A549 (cell line): Measurements from ENCODE around the gene ZNF582. TPM values are rescaled to one million over a fixed set of nuclear protein-coding genes. Genes with fewer than 3 reads are reported as not detected.

Source experiments
- ATAC-seq, 2 experiments: fragments of 200-7000 bp in 1 of 2; fragments of >200 bp in 1 of 2; cut with Nextera tagmentation in 1 of 2; cut with Tn5 transposase in 1 of 2; 3 replicates each; pipeline versions ENCODE4 v1.8.0 to v1.9.1; 2018 to 2020; ENCODE audit warnings: mild to moderate bottlenecking in 1 of 2, moderate library complexity in 1 of 2
- CTCF ChIA-PET: fragments of 300-600 bp; sonication (Branson Sonifier 250); formaldehyde crosslinking; extraction: SDS; loops from one replicate; lab custom pipeline; 2021; ENCODE audit warnings: antibody characterized with exemption, inconsistent platforms; lab: Yijun Ruan, JAX
- POLR2A ChIA-PET: fragments of 350-600 bp; formaldehyde crosslinking; extraction: SDS; loops from one replicate; lab custom pipeline; 2021; ENCODE audit warnings: antibody characterized with exemption, inconsistent platforms; lab: Yijun Ruan, JAX
- DNase-seq, 2 experiments: peaks; one replicate each; pipeline versions ENCODE4 v3.0.0 to v3.0.0-alpha.2; 2011 to 2016; ENCODE audit warnings: low read depth in 1 of 2, low spot score in 1 of 2
- FAIRE-seq: peaks from 2 replicates; lab custom pipeline; 2011; peaks lifted over from hg19 to GRCh38; lab: Jason Lieb, UNC
- H3K27ac ChIP-seq, 2 experiments: fragments of >200 bp; sonication (Bioruptor Twin); formaldehyde crosslinking; 3 replicates each; pipeline ENCODE4 v1.5.1; 2016 to 2017
- H3K4me1 ChIP-seq: fragments of >200 bp; sonication (Bioruptor Twin); formaldehyde crosslinking; 3 replicates; pipeline ENCODE4 v1.6.1; 2016
- H3K4me2 ChIP-seq: fragments of >200 bp; sonication (Bioruptor Twin); formaldehyde crosslinking; 3 replicates; pipeline ENCODE4 v1.6.1; 2016
- H3K4me3 ChIP-seq: fragments of >200 bp; sonication (Bioruptor Twin); formaldehyde crosslinking; 3 replicates; pipeline ENCODE4 v1.5.1; 2016
- H3K9me3 ChIP-seq: fragments of >200 bp; sonication (Bioruptor Twin); formaldehyde crosslinking; 3 replicates; pipeline ENCODE4 v1.6.1; 2016
- CEBPB ChIP-seq, 2 experiments: fragments of >200 bp in 1 of 2; sonication (Bioruptor Twin) in 1 of 2; formaldehyde crosslinking in 1 of 2; IDR thresholded peaks; 2 replicates each; pipeline ENCODE4 v1.6.1; 2012 to 2016
- CHD4 ChIP-seq: fragments of 200-600 bp; sonication (generic); IDR thresholded peaks from 2 replicates; pipeline ENCODE4 v1.6.1; 2016; ENCODE audit warnings: antibody characterized with exemption, mild to moderate bottlenecking, borderline replicate concordance
- CTCF ChIP-seq: fragments of >200 bp; sonication (Bioruptor Twin); formaldehyde crosslinking; IDR thresholded peaks from 3 replicates; pipeline ENCODE4 v1.5.1; 2016
- EHF ChIP-seq: fragments of 250-450 bp; sonication (Bioruptor Pico); IDR thresholded peaks from 2 replicates; pipeline ENCODE4 v1.5.0; 2020; ENCODE audit warnings: mild to moderate bottlenecking
- FOSB ChIP-seq: fragments of 250-450 bp; sonication (Bioruptor Pico); IDR thresholded peaks from 2 replicates; pipeline ENCODE4 v1.5.0; 2020; ENCODE audit warnings: mild to moderate bottlenecking, moderate library complexity
- HOXB13 ChIP-seq: fragments of 250-450 bp; sonication (Bioruptor Pico); IDR thresholded peaks from 2 replicates; pipeline ENCODE4 v1.5.0; 2020; ENCODE audit warnings: low read depth, mild to moderate bottlenecking, moderate library complexity
- JUNB ChIP-seq: fragments of >200 bp; sonication (Bioruptor Twin); formaldehyde crosslinking; IDR thresholded peaks from 2 replicates; pipeline ENCODE4 v1.6.1; 2016
- MAX ChIP-seq: IDR thresholded peaks from 2 replicates; pipeline ENCODE4 v1.6.1; 2012
- PHF8 ChIP-seq: fragments of 200-600 bp; sonication (generic); IDR thresholded peaks from 2 replicates; pipeline ENCODE4 v1.6.1; 2016; ENCODE audit warnings: low read depth, mild to moderate bottlenecking, antibody characterized with exemption, moderate library complexity, borderline replicate concordance
- POLR2A ChIP-seq: IDR thresholded peaks from 2 replicates; pipeline ENCODE4 v1.6.1; 2012; ENCODE audit warnings: mild to moderate bottlenecking, low read length
- RARB ChIP-seq: fragments of 250-450 bp; sonication (Bioruptor Pico); IDR thresholded peaks from 2 replicates; pipeline ENCODE4 v1.8.0; 2021; ENCODE audit warnings: mild to moderate bottlenecking, moderate library complexity
- RNF2 ChIP-seq: fragments of 200-600 bp; sonication (generic); IDR thresholded peaks from 2 replicates; pipeline ENCODE4 v1.6.1; 2016; ENCODE audit warnings: low read depth, mild to moderate bottlenecking, antibody characterized with exemption, moderate library complexity, borderline replicate concordance
- SMC3 ChIP-seq: fragments of >200 bp; sonication (Bioruptor Twin); formaldehyde crosslinking; IDR thresholded peaks from 3 replicates; pipeline ENCODE4 v1.6.1; 2018; ENCODE audit warnings: inconsistent platforms
- SREBF2 ChIP-seq: fragments of 450-650 bp; IDR thresholded peaks from 2 replicates; pipeline ENCODE4 v1.6.1; 2014; ENCODE audit warnings: mild to moderate bottlenecking, moderate library complexity
- TP53 ChIP-seq: fragments of 250-450 bp; sonication (Bioruptor Pico); IDR thresholded peaks from 2 replicates; pipeline ENCODE4 v1.5.0; 2021; ENCODE audit warnings: mild to moderate bottlenecking, moderate library complexity
- ZFP36 ChIP-seq: fragments of 450-650 bp; IDR thresholded peaks from 2 replicates; pipeline ENCODE4 v1.6.1; 2014; ENCODE audit warnings: borderline replicate concordance; ENCODE audit not compliant: partially characterized antibody
- ZSCAN20 ChIP-seq: fragments of 250-450 bp; sonication (Bioruptor Pico); IDR thresholded peaks from 2 replicates; pipeline ENCODE4 v1.8.0; 2022; ENCODE audit warnings: mild to moderate bottlenecking, moderate library complexity
- WGBS: methylation state at CpG from one replicate; pipeline ENCODE4 v1.1.6; 2017; ENCODE audit errors: missing lambda C conversion rate; 5-methylcytosine and 5-hydroxymethylcytosine counted together
- polyA plus RNA-seq, 4 experiments: library from polyadenylated mRNA; depleted of rRNA in 3 of 4; stranded (reverse); fragments of >200 nt; fragmentation: RNase III in 1 of 4; extraction: RNeasy Plus Mini Kit Qiagen cat#74134 plus additional on column Dnase treatment in 1 of 4; gene quantifications; 2 replicates in 3 of 4; 3 replicates in 1 of 4; pipeline ENCODE4 v1.2.3, GENCODE V29; 2011 to 2017
- TF ChIP-seq, protein P1 (sequence below): fragments of 150-350 bp; IDR thresholded peaks from 2 replicates; pipeline ENCODE4 v1.6.1; 2014; ENCODE audit warnings: low read depth, mild to moderate bottlenecking, low read length
- TF ChIP-seq, protein P2 (sequence below): IDR thresholded peaks from 2 replicates; pipeline ENCODE4 v1.6.1; 2012; ENCODE audit warnings: low read depth, borderline replicate concordance

Gene ZNF582
- polyA plus RNA-seq, 2 of the 4 experiments (the other 2 are of a cell fraction), result 1.0 to 3.2 TPM

DNA sequence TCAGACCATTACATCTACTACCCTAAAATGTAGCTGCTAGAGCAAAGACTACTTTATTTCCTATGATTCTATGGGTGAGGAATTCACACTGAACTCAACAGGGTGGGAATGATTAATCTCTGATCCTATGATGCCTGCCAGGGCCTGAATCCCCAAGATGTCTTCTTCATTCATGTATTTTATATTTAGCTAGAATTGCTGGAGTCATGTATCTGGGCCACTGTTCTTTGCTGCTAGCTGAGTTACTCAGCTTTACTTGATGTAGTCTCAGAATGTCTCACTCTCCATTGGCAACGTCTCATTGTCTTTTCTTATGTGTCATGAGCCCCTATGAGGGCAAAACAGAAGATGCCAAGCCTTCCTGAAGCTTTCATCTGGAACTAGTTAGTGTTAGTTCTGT is 21.1 kb downstream of the ZNF582 start (continued):
- TF ChIP-seq CTCF (no peak), JUNB (no peak), RNF2 (no peak)
- TF ChIP-seq, all 56 proteins: peak for 0

- FAIRE-seq (peak; percentile 7), ATAC-seq (no peak), DNase-seq (no peak)
- H3K4me1 ChIP-seq, result no peaks in the 10 kb centered on the region
- H3K27ac ChIP-seq, result no peak overlapping the region
- 80% methylated on average over 3 of the region's 3 CpGs for WGBS
- TF ChIP-seq SREBF2 (no peak), CEBPB (IDR thresholded peaks at IDR 0.05) (peak; percentile 62 to 78; a peak in 3 of 4 replicates)
- H3K4me3 ChIP-seq, result no peak overlapping the region
- H3K9me3 ChIP-seq, result peaks cover 84% of the 10 kb centered on the region
- H3K4me2 ChIP-seq, result no peak overlapping the region
- ChIA-PET POLR2A (no interaction called here), CTCF (interaction anchor here (2.1 kb wide), 1 partner anchor 22 kb away, joined by 5 read pairs; no protein-coding TSS in a partner anchor)
These were observed 23.3 kb downstream of the ZNF582 start for GRCh38 chr19:56369886-56370676.

GRCh38 chr19:56367829-56368711 is 25.3 kb downstream of the ZNF582 start:
- Histone ChIP-seq H3K4me2 (peak overlapping the region; percentile 56), H3K27ac (peak overlapping the region in 1 of 2 experiments; percentile 69; a peak in 2 of 6 replicates), H3K4me3 (peak overlapping the region; percentile 50), H3K9me3 (peaks cover 68% of the 10 kb centered on the region), H3K4me1 (no peaks in the 10 kb centered on the region)
- ATAC-seq, result peak; percentile 86 to 98
- no peak for FAIRE-seq
- ChIA-PET POLR2A (interaction anchor here (1.0 kb wide), 1 partner anchor 1265 kb away, joined by 4 read pairs; the partner anchor contains the start of gene ZNF211), CTCF (interaction anchor here (1.0 to 1.5 kb wide), 3 partner anchors 15 to 302 kb away, joined by 3 to 6 read pairs (median 3); partner anchors contain the start of gene ZNF582)
- peak; percentile 30; the same call in 1 of the 2 replicates for TF ChIP-seq POLR2A
- peak; percentile 87 for TF ChIP-seq MAX
- TF ChIP-seq, protein P1, sequence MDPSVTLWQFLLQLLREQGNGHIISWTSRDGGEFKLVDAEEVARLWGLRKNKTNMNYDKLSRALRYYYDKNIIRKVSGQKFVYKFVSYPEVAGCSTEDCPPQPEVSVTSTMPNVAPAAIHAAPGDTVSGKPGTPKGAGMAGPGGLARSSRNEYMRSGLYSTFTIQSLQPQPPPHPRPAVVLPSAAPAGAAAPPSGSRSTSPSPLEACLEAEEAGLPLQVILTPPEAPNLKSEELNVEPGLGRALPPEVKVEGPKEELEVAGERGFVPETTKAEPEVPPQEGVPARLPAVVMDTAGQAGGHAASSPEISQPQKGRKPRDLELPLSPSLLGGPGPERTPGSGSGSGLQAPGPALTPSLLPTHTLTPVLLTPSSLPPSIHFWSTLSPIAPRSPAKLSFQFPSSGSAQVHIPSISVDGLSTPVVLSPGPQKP, result no peak
- no peak for TF ChIP-seq SMC3
- TF ChIP-seq, protein P2, sequence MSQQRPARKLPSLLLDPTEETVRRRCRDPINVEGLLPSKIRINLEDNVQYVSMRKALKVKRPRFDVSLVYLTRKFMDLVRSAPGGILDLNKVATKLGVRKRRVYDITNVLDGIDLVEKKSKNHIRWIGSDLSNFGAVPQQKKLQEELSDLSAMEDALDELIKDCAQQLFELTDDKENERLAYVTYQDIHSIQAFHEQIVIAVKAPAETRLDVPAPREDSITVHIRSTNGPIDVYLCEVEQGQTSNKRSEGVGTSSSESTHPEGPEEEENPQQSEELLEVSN, result peak; percentile 84
- no peak for TF ChIP-seq PHF8
- DNase-seq, result peak; percentile 33 to 91
- WGBS, result 18% methylated on average over 33 of the region's 65 CpGs

DNA sequence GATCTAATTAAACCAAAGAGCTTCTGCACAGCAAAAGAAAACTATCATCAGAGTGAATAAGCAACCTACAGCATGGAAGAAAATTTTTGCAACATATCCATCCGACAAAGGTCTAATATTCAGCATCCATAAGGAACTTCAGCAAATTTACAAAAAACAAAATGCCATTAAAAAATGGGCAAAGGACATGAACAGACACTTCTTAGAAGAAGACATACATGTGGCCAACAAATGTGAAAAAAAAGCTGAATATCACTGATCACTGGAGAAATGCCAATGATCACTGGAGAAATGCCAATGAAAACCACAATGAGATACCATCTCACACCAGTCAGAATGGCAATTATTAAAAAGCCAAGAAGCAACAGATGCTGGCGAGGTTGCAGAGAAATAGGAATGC is 32.5 kb downstream of the ZNF582 start:
- no peak for ATAC-seq
- TF ChIP-seq HOXB13 (CRISPR knock-in tag) (no peak), SMC3 (no peak), TP53 (CRISPR knock-in tag) (no peak), POLR2A (no peak), CHD4 (no peak), FOSB (CRISPR knock-in tag) (no peak), ZFP36 (no peak), EHF (CRISPR knock-in tag) (no peak), ZSCAN20 (CRISPR knock-in tag) (no peak), RARB (CRISPR knock-in tag) (no peak), MAX (no peak), CEBPB (IDR thresholded peaks at IDR 0.05) (no peak)
- CTCF ChIA-PET, result interaction anchor here (1.4 kb wide), 1 partner anchor 11 kb away, joined by 4 read pairs; no protein-coding TSS in a partner anchor

More for the DNA sequence above, 32.5 kb downstream of the ZNF582 start:
- FAIRE-seq (no peak), DNase-seq (no peak)
- no peak overlapping the region for H3K4me2 ChIP-seq
- POLR2A ChIA-PET, result no interaction called here
- H3K27ac ChIP-seq, result no peak overlapping the region
- no peaks in the 10 kb centered on the region for H3K4me1 ChIP-seq
- 7% methylated on average over 2 of the region's 2 CpGs for WGBS
- peaks cover 60% of the 10 kb centered on the region for H3K9me3 ChIP-seq
- H3K4me3 ChIP-seq, result no peak overlapping the region
